Breast epithelium (tissue), 3 donors: Measurements from ENCODE around the gene PM20D1.

ENCODE experiments used
- CTCF ChIP-seq, 3 donors: fragments of 450-650 bp; IDR thresholded peaks; one replicate each; pipeline ENCODE4 v1.5.1; 2016 to 2017; ENCODE audit warnings: antibody characterized with exemption in 3 of 3, mild to moderate bottlenecking in 3 of 3, moderate library complexity in 3 of 3
- POLR2A ChIP-seq: fragments of 450-650 bp; IDR thresholded peaks from one replicate; pipeline ENCODE4 v1.6.1; 2016; ENCODE audit warnings: antibody characterized with exemption, mild to moderate bottlenecking, moderate library complexity

- no peak for TF ChIP-seq POLR2A
- TF ChIP-seq CTCF (IDR thresholded peaks at IDR 0.05) = no peak
Measured at GRCh38 chr1:205792961-205793673, 56.8 kb downstream of the PM20D1 start.
